HepG2 (cell line): ENCODE data around the gene DLG3. TPM values are rescaled to one million over a fixed set of nuclear protein-coding genes. Genes with fewer than 3 reads are reported as not detected.

Experiments used
- ATAC-seq: fragments of 200-7000 bp; cut with Tn5 transposase; 3 replicates; pipeline ENCODE4 v1.9.1; 2020; ENCODE audit warnings: mild to moderate bottlenecking, moderate library complexity
- BruUV-seq: library from RNA; stranded (reverse); fragments of 400-500 nt; replicated peaks from 2 replicates; lab custom pipeline; 2021; lab: Mats Ljungman, UMichigan
- CTCF ChIA-PET: fragments of 300-600 bp; formaldehyde crosslinking; extraction: SDS; loops from one replicate; lab custom pipeline; 2021; ENCODE audit warnings: low total read pairs, inconsistent platforms, low intra/inter-chr PET ratio; lab: Yijun Ruan, JAX
- POLR2A ChIA-PET: fragments of 350-600 bp; sonication (Branson Sonifier 250); formaldehyde crosslinking; loops from one replicate; lab custom pipeline; 2020; ENCODE audit warnings: antibody characterized with exemption, inconsistent platforms; lab: Yijun Ruan, JAX
- DNase-seq: peaks from one replicate; pipeline ENCODE4 v3.0.0-alpha.2; 2015; ENCODE audit warnings: low spot score
- FAIRE-seq: peaks from 3 replicates; lab custom pipeline; 2011; peaks lifted over from hg19 to GRCh38; lab: Jason Lieb, UNC
- H2AFZ ChIP-seq: one replicate; pipeline ENCODE4 v1.6.1; 2011; ENCODE audit warnings: low read length, inconsistent platforms
- H3K27ac ChIP-seq: fragments of 300-600 bp; 3 replicates; pipeline ENCODE4 v1.8.0; 2011; ENCODE audit warnings: mixed run types, mild to moderate bottlenecking, mixed read lengths, low read length, inconsistent platforms; ENCODE audit not compliant: insufficient read depth; ENCODE audit errors: extremely low read length
- H3K27me3 ChIP-seq, 2 experiments: fragments of 200-600 bp in 1 of 2; 2 replicates in 1 of 2; 3 replicates in 1 of 2; pipeline versions ENCODE4 v1.6.0 to v1.8.0; 2011; ENCODE audit warnings: low read length in 2 of 2, mild to moderate bottlenecking in 2 of 2, moderate library complexity in 2 of 2, inconsistent platforms in 1 of 2; ENCODE audit not compliant: insufficient read depth in 2 of 2, control insufficient read depth in 1 of 2
- H3K36me3 ChIP-seq, 2 experiments: fragments of 200-600 bp in 1 of 2; replicated peaks in 1 of 2; 2 replicates in 1 of 2; 3 replicates in 1 of 2; pipeline versions ENCODE4 v1.5.1 to v1.8.0; 2011; ENCODE audit warnings: low read length in 2 of 2, inconsistent platforms in 1 of 2; ENCODE audit not compliant: insufficient read depth in 2 of 2, control insufficient read depth in 1 of 2
- H3K4me1 ChIP-seq: 2 replicates; pipeline ENCODE4 v1.5.1; 2012; ENCODE audit warnings: low read length, inconsistent platforms; ENCODE audit not compliant: insufficient read depth
- H3K4me2 ChIP-seq: 2 replicates; pipeline ENCODE4 v1.6.0; 2011; ENCODE audit warnings: low read depth, low read length, inconsistent platforms
- H3K4me3 ChIP-seq, 3 experiments: fragments of 200-600 bp in 1 of 3; sonication (generic), shearing (Covaris generic) in 1 of 3; replicated peaks in 1 of 3; 2 replicates each; pipeline ENCODE4 v1.5.1; 2011 to 2016; ENCODE audit warnings: low read length in 3 of 3, inconsistent platforms in 2 of 3, low read depth in 2 of 3, mild to moderate bottlenecking in 2 of 3, control low read depth in 1 of 3, mixed read lengths in 1 of 3; ENCODE audit not compliant: insufficient read depth in 1 of 3
- H3K79me2 ChIP-seq: one replicate; pipeline ENCODE4 v1.6.1; 2011; ENCODE audit warnings: low read length, inconsistent platforms; ENCODE audit not compliant: insufficient read depth
- H3K9ac ChIP-seq: 2 replicates; pipeline ENCODE4 v1.6.0; 2011; ENCODE audit warnings: mild to moderate bottlenecking, low read depth, low read length, inconsistent platforms; ENCODE audit not compliant: insufficient read depth
- H3K9me3 ChIP-seq: 2 replicates; pipeline ENCODE4 v1.5.1; 2012; ENCODE audit warnings: mild to moderate bottlenecking, low read length
- H4K20me1 ChIP-seq: 2 replicates; pipeline ENCODE4 v1.6.0; 2011; ENCODE audit warnings: inconsistent platforms, mild to moderate bottlenecking, low read length, moderate library complexity; ENCODE audit not compliant: insufficient read depth
- ARNT2 ChIP-seq: sonication (generic); formaldehyde crosslinking; IDR thresholded peaks from 2 replicates; pipeline ENCODE4 v1.8.0; 2022; ENCODE audit warnings: mild to moderate bottlenecking, low read depth, missing genetic modification reagents, moderate library complexity
- ETV5 ChIP-seq: IDR thresholded peaks from 2 replicates; pipeline ENCODE4 v1.6.1; 2018; ENCODE audit warnings: missing biosample characterization, missing genetic modification reagents, inconsistent platforms, borderline replicate concordance
- GTF3A ChIP-seq: sonication (generic); formaldehyde crosslinking; conservative IDR thresholded peaks from 2 replicates; pipeline ENCODE4 v1.4.0; 2020; ENCODE audit warnings: mild to moderate bottlenecking, missing genetic modification reagents
- HDAC1 ChIP-seq: sonication (generic); formaldehyde crosslinking; IDR thresholded peaks from 2 replicates; pipeline ENCODE4 v1.5.1; 2020; ENCODE audit warnings: mild to moderate bottlenecking, missing genetic modification reagents
- REXO4 ChIP-seq: sonication (generic); formaldehyde crosslinking; IDR thresholded peaks from 2 replicates; pipeline ENCODE4 v1.8.0; 2022; ENCODE audit warnings: missing genetic modification reagents, mild to moderate bottlenecking, borderline replicate concordance
- SYNCRIP ChIP-seq: fragments of 200-400 bp; formaldehyde crosslinking; IDR thresholded peaks from 2 replicates; pipeline ENCODE4 v1.6.1; 2018; ENCODE audit warnings: mild to moderate bottlenecking, low read depth, low read length; ENCODE audit not compliant: insufficient read depth
- XRCC5 ChIP-seq: fragments of 200-400 bp; formaldehyde crosslinking; optimal IDR thresholded peaks from 2 replicates; pipeline ENCODE3; 2017; ENCODE audit warnings: mild to moderate bottlenecking, low read length
- ZBTB20 ChIP-seq: sonication (generic); formaldehyde crosslinking; IDR thresholded peaks from 2 replicates; pipeline ENCODE4 v1.8.1; 2023; ENCODE audit warnings: missing genetic modification reagents, low read depth, mild to moderate bottlenecking, borderline replicate concordance
- ZNF343 ChIP-seq: sonication (generic); formaldehyde crosslinking; IDR thresholded peaks from 2 replicates; pipeline ENCODE4 v1.4.0; 2020; ENCODE audit warnings: mild to moderate bottlenecking, missing genetic modification reagents
- ZNF431 ChIP-seq: sonication (generic); formaldehyde crosslinking; IDR thresholded peaks from 2 replicates; pipeline ENCODE4 v1.9.0; 2022; ENCODE audit warnings: missing genetic modification reagents, low read depth, mild to moderate bottlenecking, borderline replicate concordance
- ZNF746 ChIP-seq: sonication (generic); formaldehyde crosslinking; IDR thresholded peaks from 2 replicates; pipeline ENCODE4 v1.8.0; 2022; ENCODE audit warnings: mild to moderate bottlenecking, missing genetic modification reagents
- WGBS: methylation state at CpG from one replicate; pipeline ENCODE4 v1.1.6; 2017; ENCODE audit warnings: low lambda C conversion rate; 5-methylcytosine and 5-hydroxymethylcytosine counted together
- in situ Hi-C: cut with HindIII; loops from 2 replicates; pipeline ENCODE4 v1.10.0; 2017; ENCODE audit warnings: low pct_unique_long_range_greater_than_20kb; ENCODE audit not compliant: extremely low pct_ligation_motif_present
- intact Hi-C: fragments of 100-400 bp; cut with micrococcal nuclease; formaldehyde crosslinking; loops from one replicate; pipeline ENCODE4 v1.10.0; 2022; ENCODE audit not compliant: unreplicated experiment
- polyA plus RNA-seq, 8 experiments: library from polyadenylated mRNA; depleted of rRNA in 3 of 8; stranded (reverse) in 7 of 8; unstranded in 1 of 8; fragments of >200 nt; fragmentation: Illumina TruSeq in 4 of 8; extraction: Trizol in 4 of 8; gene quantifications; 2 replicates each; pipeline versions ENCODE4 v1.2.1 to v1.2.3, GENCODE V29; 2011 to 2016; ENCODE audit warnings: low read depth in 4 of 8, missing spikeins in 1 of 8, mixed read lengths in 1 of 8; ENCODE audit not compliant: insufficient read depth in 1 of 8
- total RNA-seq, 5 experiments: library from RNA; depleted of rRNA; stranded (reverse); fragments of >200 nt; fragmentation: Illumina TruSeq; extraction: Trizol; gene quantifications; 2 replicates each; pipeline ENCODE4 v1.2.3, GENCODE V29; 2016; ENCODE audit warnings: low read depth in 1 of 5
- TF ChIP-seq, protein P1 (sequence below): fragments of 450-650 bp; IDR thresholded peaks from 2 replicates; pipeline ENCODE4 v1.6.1; 2017; ENCODE audit warnings: mild to moderate bottlenecking
- TF ChIP-seq, protein P2 (sequence below): sonication (generic); formaldehyde crosslinking; IDR thresholded peaks from 2 replicates; pipeline ENCODE4 v1.4.0; 2020; ENCODE audit warnings: mild to moderate bottlenecking, missing genetic modification reagents
- TF ChIP-seq, protein P3 (sequence below): IDR thresholded peaks from 2 replicates; pipeline ENCODE4 v1.6.1; 2016; ENCODE audit warnings: missing compliant biosample characterization, missing genetic modification reagents, borderline replicate concordance

DLG3 gene
- total and polyA plus RNA-seq, 2 of the 13 experiments (the other 11 are each of a cell fraction or from before 2014, with no cell fraction given), result 9.9 to 19.4 TPM

DNA sequence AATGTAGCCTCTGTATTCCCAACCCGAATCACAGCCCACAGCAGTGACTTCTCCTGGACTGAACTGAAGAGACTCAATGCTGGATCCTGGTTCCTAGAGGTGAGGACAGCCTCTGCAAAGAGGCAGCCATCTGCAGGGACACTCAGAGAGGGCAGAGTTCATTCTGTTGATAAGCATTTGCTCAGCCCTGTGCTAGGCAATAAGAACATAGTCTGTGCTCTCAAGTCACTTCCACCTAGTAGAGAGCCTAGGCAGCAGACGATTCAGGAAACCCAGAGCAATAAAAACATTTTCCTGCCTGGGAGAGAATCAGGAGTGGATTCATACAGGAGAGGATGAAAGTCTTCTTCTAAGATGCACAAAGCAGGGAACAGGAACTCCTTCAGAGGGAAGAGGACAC, 17.3 kb upstream of the DLG3 start (continued):
- TF ChIP-seq XRCC5, result no peak
- TF ChIP-seq, protein P1, sequence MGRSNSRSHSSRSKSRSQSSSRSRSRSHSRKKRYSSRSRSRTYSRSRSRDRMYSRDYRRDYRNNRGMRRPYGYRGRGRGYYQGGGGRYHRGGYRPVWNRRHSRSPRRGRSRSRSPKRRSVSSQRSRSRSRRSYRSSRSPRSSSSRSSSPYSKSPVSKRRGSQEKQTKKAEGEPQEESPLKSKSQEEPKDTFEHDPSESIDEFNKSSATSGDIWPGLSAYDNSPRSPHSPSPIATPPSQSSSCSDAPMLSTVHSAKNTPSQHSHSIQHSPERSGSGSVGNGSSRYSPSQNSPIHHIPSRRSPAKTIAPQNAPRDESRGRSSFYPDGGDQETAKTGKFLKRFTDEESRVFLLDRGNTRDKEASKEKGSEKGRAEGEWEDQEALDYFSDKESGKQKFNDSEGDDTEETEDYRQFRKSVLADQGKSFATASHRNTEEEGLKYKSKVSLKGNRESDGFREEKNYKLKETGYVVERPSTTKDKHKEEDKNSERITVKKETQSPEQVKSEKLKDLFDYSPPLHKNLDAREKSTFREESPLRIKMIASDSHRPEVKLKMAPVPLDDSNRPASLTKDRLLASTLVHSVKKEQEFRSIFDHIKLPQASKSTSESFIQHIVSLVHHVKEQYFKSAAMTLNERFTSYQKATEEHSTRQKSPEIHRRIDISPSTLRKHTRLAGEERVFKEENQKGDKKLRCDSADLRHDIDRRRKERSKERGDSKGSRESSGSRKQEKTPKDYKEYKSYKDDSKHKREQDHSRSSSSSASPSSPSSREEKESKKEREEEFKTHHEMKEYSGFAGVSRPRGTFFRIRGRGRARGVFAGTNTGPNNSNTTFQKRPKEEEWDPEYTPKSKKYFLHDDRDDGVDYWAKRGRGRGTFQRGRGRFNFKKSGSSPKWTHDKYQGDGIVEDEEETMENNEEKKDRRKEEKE, result no peak
- TF ChIP-seq HDAC1 (CRISPR knock-in tag), result no peak

DNA sequence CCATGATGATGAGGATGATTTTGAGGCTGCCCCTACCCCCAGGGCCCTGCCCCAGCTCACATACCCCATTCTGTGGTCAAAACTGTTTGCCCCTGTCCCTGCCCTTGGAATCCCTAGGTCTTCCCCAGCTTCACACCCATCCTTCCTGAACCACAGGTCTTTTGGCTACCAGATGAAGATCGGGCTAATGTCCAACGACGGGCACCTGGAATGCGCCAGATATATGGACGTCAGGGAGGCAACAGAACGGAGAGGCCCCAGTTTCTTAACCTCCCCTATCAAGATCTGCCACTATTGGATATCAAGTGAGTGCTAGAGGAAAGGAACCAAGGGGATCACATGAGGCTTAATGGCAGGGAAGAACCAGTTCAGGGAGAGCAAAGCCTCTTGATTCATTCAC, 14.9 kb upstream of the DLG3 start:
- no peaks in the 10 kb centered on the region for H3K27me3 ChIP-seq
- no peak for ATAC-seq
- no peak overlapping the region for H2AFZ ChIP-seq
- BruUV-seq, result no TSS peak
- ChIA-PET CTCF (no interaction called here), POLR2A (no interaction called here)
- no peaks in the 10 kb centered on the region for H4K20me1 ChIP-seq
- H3K27ac ChIP-seq, result no peak overlapping the region
- no peak overlapping the region for H3K4me3 ChIP-seq
- no peak for DNase-seq
- no peak overlapping the region for H3K9ac ChIP-seq
- TF ChIP-seq SYNCRIP, result no peak
- no peak for TF ChIP-seq ZNF746
- TF ChIP-seq, protein P2, sequence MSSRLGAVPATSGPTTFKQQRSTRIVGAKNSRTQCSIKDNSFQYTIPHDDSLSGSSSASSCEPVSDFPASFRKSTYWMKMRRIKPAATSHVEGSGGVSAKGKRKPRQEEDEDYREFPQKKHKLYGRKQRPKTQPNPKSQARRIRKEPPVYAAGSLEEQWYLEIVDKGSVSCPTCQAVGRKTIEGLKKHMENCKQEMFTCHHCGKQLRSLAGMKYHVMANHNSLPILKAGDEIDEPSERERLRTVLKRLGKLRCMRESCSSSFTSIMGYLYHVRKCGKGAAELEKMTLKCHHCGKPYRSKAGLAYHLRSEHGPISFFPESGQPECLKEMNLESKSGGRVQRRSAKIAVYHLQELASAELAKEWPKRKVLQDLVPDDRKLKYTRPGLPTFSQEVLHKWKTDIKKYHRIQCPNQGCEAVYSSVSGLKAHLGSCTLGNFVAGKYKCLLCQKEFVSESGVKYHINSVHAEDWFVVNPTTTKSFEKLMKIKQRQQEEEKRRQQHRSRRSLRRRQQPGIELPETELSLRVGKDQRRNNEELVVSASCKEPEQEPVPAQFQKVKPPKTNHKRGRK (CRISPR knock-in tag), result no peak
- no peak for TF ChIP-seq ZNF343 (CRISPR knock-in tag)
- no peak for TF ChIP-seq ARNT2
- no peak for TF ChIP-seq GTF3A (CRISPR knock-in tag)
- TF ChIP-seq, protein P3, sequence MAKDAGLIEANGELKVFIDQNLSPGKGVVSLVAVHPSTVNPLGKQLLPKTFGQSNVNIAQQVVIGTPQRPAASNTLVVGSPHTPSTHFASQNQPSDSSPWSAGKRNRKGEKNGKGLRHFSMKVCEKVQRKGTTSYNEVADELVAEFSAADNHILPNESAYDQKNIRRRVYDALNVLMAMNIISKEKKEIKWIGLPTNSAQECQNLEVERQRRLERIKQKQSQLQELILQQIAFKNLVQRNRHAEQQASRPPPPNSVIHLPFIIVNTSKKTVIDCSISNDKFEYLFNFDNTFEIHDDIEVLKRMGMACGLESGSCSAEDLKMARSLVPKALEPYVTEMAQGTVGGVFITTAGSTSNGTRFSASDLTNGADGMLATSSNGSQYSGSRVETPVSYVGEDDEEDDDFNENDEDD (CRISPR knock-in tag), result no peak
- no peak for TF ChIP-seq ZBTB20 (CRISPR knock-in tag)
- TF ChIP-seq ETV5 (CRISPR knock-in tag), result no peak
- no peak for TF ChIP-seq ZNF431 (CRISPR knock-in tag)
- no peak for TF ChIP-seq REXO4 (CRISPR knock-in tag)
- no peaks in the 10 kb centered on the region for H3K9me3 ChIP-seq
- no peaks in the 10 kb centered on the region for H3K36me3 ChIP-seq
- no peaks in the 10 kb centered on the region for H3K79me2 ChIP-seq
- peaks cover 9% of the 10 kb centered on the region for H3K4me1 ChIP-seq
- no peak overlapping the region for H3K4me2 ChIP-seq
- in situ Hi-C loops (no loop called here), intact Hi-C loops (loop anchor here (5.0 to 10.0 kb wide), 2 partner anchors 137 to 235 kb away; partner anchors contain the start of gene KIF4A)
- no peak for FAIRE-seq
- WGBS, result 61% methylated on average over 6 of the region's 6 CpGs
